ENCODE results near the gene SCAF11. TPM values are rescaled to one million over a fixed set of nuclear protein-coding genes. Genes with fewer than 3 reads are reported as not detected.

The SCAF11 gene
- total and polyA plus RNA-seq, 9 donors: 30.8 to 149 (median 94.1) TPM

- Histone ChIP-seq H3K4me1 (ENCODE audit: insufficient read depth) (peaks cover 1% of the 10 kb centered on the region), H3K4me3 (no peak overlapping the region), H3K27me3 (no peaks in the 10 kb centered on the region), H3K9me3 (no peaks in the 10 kb centered on the region), H3K36me3 (no peaks in the 10 kb centered on the region), H3K27ac (no peak overlapping the region)
- 30 to 40% (median 37%) methylated on average over 2 of the region's 2 CpGs for WGBS, 3 donors
- no peak for DNase-seq
- TF ChIP-seq CTCF (IDR thresholded peaks at IDR 0.05) (no peak), EP300 (IDR thresholded peaks at IDR 0.05) (no peak), POLR2A (IDR thresholded peaks at IDR 0.05) (no peak)
- intact Hi-C loops (cut with DNase I): no loop called here
Observed at GRCh38 chr12:45973526-45973925, 16.8 kb downstream of the SCAF11 start.

GRCh38 chr12:45970391-45970790, 20.0 kb downstream of the SCAF11 start:
- Histone ChIP-seq H3K4me1 (ENCODE audit: insufficient read depth) (peaks cover 1% of the 10 kb centered on the region), H3K9me3 (no peaks in the 10 kb centered on the region), H3K36me3 (no peaks in the 10 kb centered on the region), H3K27ac (no peak overlapping the region), H3K27me3 (no peaks in the 10 kb centered on the region), H3K4me3 (no peak overlapping the region)
- DNase-seq: no peak
- intact Hi-C loops (cut with DNase I): no loop called here
- TF ChIP-seq CTCF (IDR thresholded peaks at IDR 0.05): no peak
- no peak for TF ChIP-seq POLR2A (IDR thresholded peaks at IDR 0.05)
- no peak for TF ChIP-seq EP300 (IDR thresholded peaks at IDR 0.05)
- 90 to 100% (median 97%) methylated on average over 1 of the region's 1 CpG for WGBS, 3 donors

- WGBS, 3 donors: 7 to 33% (median 16%) methylated on average over 2 of the region's 2 CpGs
- Histone ChIP-seq H3K4me3 (no peak overlapping the region), H3K4me1 (ENCODE audit: insufficient read depth) (peaks cover 1% of the 10 kb centered on the region), H3K27ac (no peak overlapping the region), H3K27me3 (no peaks in the 10 kb centered on the region), H3K9me3 (no peaks in the 10 kb centered on the region), H3K36me3 (no peaks in the 10 kb centered on the region)
- DNase-seq: no peak
- no peak for TF ChIP-seq POLR2A (IDR thresholded peaks at IDR 0.05)
- no peak for TF ChIP-seq EP300 (IDR thresholded peaks at IDR 0.05)
- no peak for TF ChIP-seq CTCF (IDR thresholded peaks at IDR 0.05)
- intact Hi-C loops (cut with DNase I): no loop called here
Observed at GRCh38 chr12:45969084-45969483, 21.3 kb downstream of the SCAF11 start.

- 2 to 7% (median 5%) methylated on average over 1 of the region's 1 CpG for WGBS, 3 donors
- Histone ChIP-seq H3K4me1 (ENCODE audit: insufficient read depth) (no peaks in the 10 kb centered on the region), H3K27ac (no peak overlapping the region)
Observed at GRCh38 chr12:45966486-45966885, 23.9 kb downstream of the SCAF11 start.

More at GRCh38 chr12:45966486-45966885, 23.9 kb downstream of the SCAF11 start:
- no peak for DNase-seq
- intact Hi-C loops (cut with DNase I): no loop called here
- no peaks in the 10 kb centered on the region for H3K9me3 ChIP-seq
- no peak overlapping the region for H3K4me3 ChIP-seq
- TF ChIP-seq EP300 (IDR thresholded peaks at IDR 0.05): no peak
- TF ChIP-seq CTCF (IDR thresholded peaks at IDR 0.05): no peak
- no peak for TF ChIP-seq POLR2A (IDR thresholded peaks at IDR 0.05)
- H3K27me3 ChIP-seq: no peaks in the 10 kb centered on the region
- no peaks in the 10 kb centered on the region for H3K36me3 ChIP-seq
